Right lobe of liver (tissue), 6 donors: ENCODE measurements around the gene DNER. TPM values are rescaled to one million over a fixed set of nuclear protein-coding genes. Genes with fewer than 3 reads are reported as not detected.
"Not testable (repeated sequence)": the region's sequence is repeated elsewhere in the genome, so short reads cannot be mapped to it uniquely, and the experiment has no call there.

Experiments
- ATAC-seq, 4 donors: fragments of 200-7000 bp; cut with Tn5 transposase; one replicate each; pipeline ENCODE4 v1.9.1; 2020; ENCODE audit warnings: mild to moderate bottlenecking in 4 of 4, moderate library complexity in 4 of 4
- DNase-seq, 3 donors: peaks; one replicate each; pipeline ENCODE4 v3.0.0-alpha.2; 2020
- H3K27ac ChIP-seq, 3 donors: fragments of 200-600 bp; one replicate each; pipeline ENCODE4 v1.8.0; 2022
- H3K27me3 ChIP-seq, 2 donors: fragments of 200-600 bp; one replicate each; pipeline ENCODE4 v1.8.0; 2022
- H3K36me3 ChIP-seq, 4 donors: fragments of 200-600 bp; sonication (generic) in 1 of 4; one replicate each; pipeline versions ENCODE4 v1.5.1 to v1.8.0; 2017 to 2022; ENCODE audit warnings: control low read depth in 1 of 4
- H3K4me1 ChIP-seq, 4 donors: fragments of 200-600 bp; sonication (generic) in 1 of 4; one replicate each; pipeline versions ENCODE4 v1.5.1 to v1.8.0; 2017 to 2022; ENCODE audit warnings: control low read depth in 1 of 4
- H3K4me3 ChIP-seq, 3 donors: fragments of 200-600 bp; one replicate each; pipeline ENCODE4 v1.8.0; 2022
- H3K9me3 ChIP-seq, 4 donors: fragments of 200-600 bp; sonication (generic) in 1 of 4; one replicate each; pipeline versions ENCODE4 v1.5.1 to v1.8.0; 2017 to 2022; ENCODE audit warnings: control low read depth in 1 of 4
- CTCF ChIP-seq, 4 donors: fragments of 200-600 bp in 3 of 4; fragments of 450-650 bp in 1 of 4; IDR thresholded peaks; one replicate each; pipeline versions ENCODE4 v1.5.1 to v1.8.0; 2016 to 2022; ENCODE audit warnings: antibody characterized with exemption in 4 of 4, mild to moderate bottlenecking in 2 of 4
- POLR2A ChIP-seq: fragments of 450-650 bp; IDR thresholded peaks from one replicate; pipeline ENCODE4 v1.6.1; 2017; ENCODE audit warnings: antibody characterized with exemption, mild to moderate bottlenecking
- WGBS: methylation state at CpG from one replicate; pipeline ENCODE4 v1.1.6; 2018; ENCODE audit warnings: low coverage, low lambda C conversion rate; ENCODE audit not compliant: insufficient coverage; ENCODE audit errors: missing lambda C conversion rate; 5-methylcytosine and 5-hydroxymethylcytosine counted together
- intact Hi-C, 2 donors: fragments of 100-400 bp; cut with DNase I; formaldehyde crosslinking; loops; one replicate each; pipeline versions ENCODE4 v1.11.2 to v1.14.1; 2022
- total RNA-seq, 6 experiments: library from RNA; depleted of rRNA in 2 of 6; stranded (reverse); fragments of >200 nt in 2 of 6; fragmentation: NEBNext Ultra II Directional in 3 of 6; extraction: Animal tissue kit (Norgen Biotek cat#: 25700) in 3 of 6; gene quantifications; one replicate each; pipeline versions ENCODE4 v1.1.0 to v1.2.4, GENCODE V29; 2016 to 2023
- donor health status: DM: no; HTN: yes; CAD: no.
- donor health status: DM: no; HTN: no; CAD: no.
- donor health status: DM: no; HTN: no; CAD: no.
- donor health status: DM: no; HTN: yes; CAD: no.
- donor health status: DM: no; HTN: yes; CAD: no.

DNER gene
- total RNA-seq, 6 experiments from 2014 or later: 0.13 TPM; not detected in 5

- H3K4me3 ChIP-seq: no peak overlapping the region
- no peaks in the 10 kb centered on the region for H3K36me3 ChIP-seq
- 63% methylated on average over 3 of the region's 3 CpGs for WGBS
- intact Hi-C loops: no loop called here
- H3K27ac ChIP-seq: no peak overlapping the region
- no peak for ATAC-seq
- no peaks in the 10 kb centered on the region for H3K9me3 ChIP-seq
- no peak for TF ChIP-seq CTCF (IDR thresholded peaks at IDR 0.05)
- no peak for TF ChIP-seq POLR2A
- DNase-seq: no peak
- H3K27me3 ChIP-seq: no peaks in the 10 kb centered on the region
- peaks cover 0 to 9% (median 4%) of the 10 kb centered on the region in 4 donors for H3K4me1 ChIP-seq
Measured at GRCh38 chr2:229748950-229749349, 34.6 kb upstream of the DNER start.

DNA sequence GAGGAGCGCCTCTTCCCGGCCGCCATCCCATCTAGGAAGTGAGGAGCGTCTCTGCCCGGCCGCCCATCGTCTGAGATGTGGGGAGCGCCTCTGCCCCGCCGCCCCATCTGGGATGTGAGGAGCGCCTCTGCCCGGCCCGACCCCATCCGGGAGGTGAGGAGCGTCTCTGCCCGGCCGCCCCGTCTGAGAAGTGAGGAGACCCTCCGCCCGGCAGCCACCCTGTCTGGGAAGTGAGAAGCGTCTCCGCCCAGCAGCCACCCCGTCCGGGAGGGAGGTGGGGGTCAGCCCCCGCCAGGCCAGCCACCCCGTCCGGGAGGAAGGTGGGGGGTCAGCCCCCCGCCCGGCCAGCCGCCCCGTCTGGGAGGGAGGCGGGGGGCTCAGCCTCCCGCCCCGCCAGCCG is 28.3 kb upstream of the DNER start:
- DNase-seq, intact Hi-C loops: not testable (repeated sequence)
- WGBS: 85% methylated on average over 4 of the region's 35 CpGs

GRCh38 chr2:229740279-229740678 is 25.9 kb upstream of the DNER start:
- TF ChIP-seq CTCF (IDR thresholded peaks at IDR 0.05): no peak
- no peak for TF ChIP-seq POLR2A
- Histone ChIP-seq H3K9me3 (no peaks in the 10 kb centered on the region), H3K36me3 (no peaks in the 10 kb centered on the region), H3K4me3 (no peak overlapping the region), H3K4me1 (no peaks in the 10 kb centered on the region), H3K27ac (no peak overlapping the region), H3K27me3 (no peaks in the 10 kb centered on the region)
- WGBS: 78% methylated on average over 4 of the region's 4 CpGs
- no peak for DNase-seq
- intact Hi-C loops: no loop called here
- ATAC-seq: no peak

More for the DNA sequence above, 28.3 kb upstream of the DNER start:
- not testable (repeated sequence) for H3K27ac ChIP-seq, ATAC-seq, H3K27me3 ChIP-seq, H3K36me3 ChIP-seq, H3K4me1 ChIP-seq, H3K4me3 ChIP-seq, H3K9me3 ChIP-seq

GRCh38 chr2:229738024-229738625 is 23.8 kb upstream of the DNER start:
- Histone ChIP-seq H3K27me3 (no peaks in the 10 kb centered on the region), H3K27ac (no peak overlapping the region), H3K4me1 (no peaks in the 10 kb centered on the region), H3K36me3 (no peaks in the 10 kb centered on the region), H3K4me3 (no peak overlapping the region), H3K9me3 (no peaks in the 10 kb centered on the region)
- DNase-seq (no peak), ATAC-seq (no peak)
- WGBS: 72% methylated on average over 3 of the region's 3 CpGs
- intact Hi-C loops: no loop called here
- no peak for TF ChIP-seq POLR2A
- TF ChIP-seq CTCF (IDR thresholded peaks at IDR 0.05): no peak

GRCh38 chr2:229734410-229734809 is 20.1 kb upstream of the DNER start:
- ATAC-seq (no peak), DNase-seq (no peak)
- no peaks in the 10 kb centered on the region for H3K36me3 ChIP-seq
- H3K4me1 ChIP-seq: no peaks in the 10 kb centered on the region
- H3K27ac ChIP-seq: no peak overlapping the region
- WGBS: 83% methylated on average over 1 of the region's 1 CpG
- no peaks in the 10 kb centered on the region for H3K27me3 ChIP-seq
- no peaks in the 10 kb centered on the region for H3K9me3 ChIP-seq
- TF ChIP-seq POLR2A (no peak), CTCF (IDR thresholded peaks at IDR 0.05) (no peak)
- H3K4me3 ChIP-seq: no peak overlapping the region
- intact Hi-C loops: no loop called here
